ENCODE measurements around the gene ARHGEF37.
"Not testable (repeated sequence)": the region's sequence is repeated elsewhere in the genome, so short reads cannot be mapped to it uniquely, and the experiment has no call there.

Gene ARHGEF37

GRCh38 chr5:149586708-149587318 is 5.5 kb downstream of the ARHGEF37 start:
- in situ Hi-C loops (cut with MboI; ENCODE audit: low pct_unique_long_range_greater_than_20kb, low sequenced_read_pairs, unreplicated experiment): no loop called here
- no peak for DNase-seq (ENCODE audit: low spot score)
- TF ChIP-seq CTCF (IDR thresholded peaks at IDR 0.05; ENCODE audit: extremely low read depth, insufficient read depth, missing control alignments): no peak

- DNase-seq (ENCODE audit: low spot score): no peak
- no peak for TF ChIP-seq CTCF (IDR thresholded peaks at IDR 0.05; ENCODE audit: extremely low read depth, insufficient read depth, missing control alignments)
- in situ Hi-C loops (cut with MboI; ENCODE audit: low pct_unique_long_range_greater_than_20kb, low sequenced_read_pairs, unreplicated experiment): no loop called here
Observed at GRCh38 chr5:149588936-149589335, 7.6 kb downstream of the ARHGEF37 start.

- DNase-seq (ENCODE audit: low spot score): no peak
- no peak for TF ChIP-seq CTCF (IDR thresholded peaks at IDR 0.05; ENCODE audit: extremely low read depth, insufficient read depth, missing control alignments)
- in situ Hi-C loops (cut with MboI; ENCODE audit: low pct_unique_long_range_greater_than_20kb, low sequenced_read_pairs, unreplicated experiment): no loop called here
Observed at GRCh38 chr5:149593370-149593769, 12.1 kb downstream of the ARHGEF37 start.

- DNase-seq (ENCODE audit: low spot score): no peak
- TF ChIP-seq CTCF (IDR thresholded peaks at IDR 0.05; ENCODE audit: extremely low read depth, insufficient read depth, missing control alignments): no peak
- in situ Hi-C loops (cut with MboI; ENCODE audit: low pct_unique_long_range_greater_than_20kb, low sequenced_read_pairs, unreplicated experiment): no loop called here
Observed at GRCh38 chr5:149594206-149594895, 13.1 kb downstream of the ARHGEF37 start.

- DNase-seq (ENCODE audit: low spot score); in situ Hi-C loops (cut with MboI; ENCODE audit: low pct_unique_long_range_greater_than_20kb, low sequenced_read_pairs, unreplicated experiment): not testable (repeated sequence)
Observed at GRCh38 chr5:149595105-149595504, 13.8 kb downstream of the ARHGEF37 start.

- DNase-seq (ENCODE audit: low spot score): no peak
- in situ Hi-C loops (cut with MboI; ENCODE audit: low pct_unique_long_range_greater_than_20kb, low sequenced_read_pairs, unreplicated experiment): no loop called here
Observed at GRCh38 chr5:149596712-149597111, 15.4 kb downstream of the ARHGEF37 start.

More at GRCh38 chr5:149596712-149597111, 15.4 kb downstream of the ARHGEF37 start:
- TF ChIP-seq CTCF (IDR thresholded peaks at IDR 0.05; ENCODE audit: extremely low read depth, insufficient read depth, missing control alignments): no peak
